Suprapubic skin (tissue), 4 donors: ENCODE results near the gene SPAG16.

Experiments
- CTCF ChIP-seq, 2 donors: fragments of 200-600 bp in 1 of 2; fragments of 450-650 bp in 1 of 2; sonication (generic) in 1 of 2; IDR thresholded peaks; one replicate each; pipeline ENCODE4 v1.5.1; 2016 to 2019; ENCODE audit warnings: antibody characterized with exemption in 2 of 2, mild to moderate bottlenecking in 1 of 2, moderate library complexity in 1 of 2
- EP300 ChIP-seq: sonication (generic); formaldehyde crosslinking; IDR thresholded peaks from one replicate; pipeline ENCODE4 v1.6.1; 2017; ENCODE audit warnings: antibody characterized with exemption
- POLR2A ChIP-seq, 2 donors: fragments of 450-650 bp; IDR thresholded peaks; one replicate each; pipeline ENCODE4 v1.6.1; 2017; ENCODE audit warnings: antibody characterized with exemption in 2 of 2, mild to moderate bottlenecking in 2 of 2, moderate library complexity in 2 of 2
- POLR2AphosphoS5 ChIP-seq, 3 donors: sonication (generic); formaldehyde crosslinking; IDR thresholded peaks; one replicate each; pipeline ENCODE4 v1.6.1; 2017; ENCODE audit warnings: antibody characterized with exemption in 3 of 3

- no peak for TF ChIP-seq POLR2AphosphoS5 (IDR thresholded peaks at IDR 0.05)
- TF ChIP-seq EP300, result no peak
- TF ChIP-seq CTCF (IDR thresholded peaks at IDR 0.05), result no peak
- TF ChIP-seq POLR2A (IDR thresholded peaks at IDR 0.05), result no peak
These were observed 1092.5 kb downstream of the SPAG16 start for GRCh38 chr2:214376618-214377285.
